Suprapubic skin (tissue), 4 donors: ENCODE results near the gene SERINC5. TPM values are rescaled to one million over a fixed set of nuclear protein-coding genes. Genes with fewer than 3 reads are reported as not detected.

Experiments used
- DNase-seq, 2 donors: peaks; one replicate each; pipeline ENCODE4 v3.0.0-alpha.2; 2019; ENCODE audit warnings: low spot score in 2 of 2
- H3K27ac ChIP-seq: fragments of 200-600 bp; sonication (generic); one replicate; pipeline ENCODE4 v1.5.1; 2019
- H3K27me3 ChIP-seq: fragments of 200-600 bp; sonication (generic); one replicate; pipeline ENCODE4 v1.5.1; 2019
- H3K36me3 ChIP-seq: fragments of 200-600 bp; sonication (generic); one replicate; pipeline ENCODE4 v1.5.1; 2019
- H3K4me1 ChIP-seq: fragments of 200-600 bp; sonication (generic); one replicate; pipeline ENCODE4 v1.5.1; 2019
- H3K4me3 ChIP-seq: fragments of 200-600 bp; sonication (generic); one replicate; pipeline ENCODE4 v1.5.1; 2019; ENCODE audit warnings: mild to moderate bottlenecking
- H3K9me3 ChIP-seq: fragments of 200-600 bp; sonication (generic); one replicate; pipeline ENCODE4 v1.5.1; 2019
- CTCF ChIP-seq, 2 donors: fragments of 200-600 bp in 1 of 2; fragments of 450-650 bp in 1 of 2; sonication (generic) in 1 of 2; IDR thresholded peaks; one replicate each; pipeline ENCODE4 v1.5.1; 2016 to 2019; ENCODE audit warnings: antibody characterized with exemption in 2 of 2, mild to moderate bottlenecking in 1 of 2, moderate library complexity in 1 of 2
- EP300 ChIP-seq: sonication (generic); formaldehyde crosslinking; IDR thresholded peaks from one replicate; pipeline ENCODE4 v1.6.1; 2017; ENCODE audit warnings: antibody characterized with exemption
- POLR2A ChIP-seq, 2 donors: fragments of 450-650 bp; IDR thresholded peaks; one replicate each; pipeline ENCODE4 v1.6.1; 2017; ENCODE audit warnings: antibody characterized with exemption in 2 of 2, mild to moderate bottlenecking in 2 of 2, moderate library complexity in 2 of 2
- POLR2AphosphoS5 ChIP-seq, 3 donors: sonication (generic); formaldehyde crosslinking; IDR thresholded peaks; one replicate each; pipeline ENCODE4 v1.6.1; 2017; ENCODE audit warnings: antibody characterized with exemption in 3 of 3
- total RNA-seq, 4 donors: library from RNA; depleted of rRNA; stranded (reverse); fragments of >200 nt; gene quantifications; one replicate each; pipeline ENCODE4 v1.1.0, GENCODE V29; 2016

The SERINC5 gene
- total RNA-seq, 4 donors from 2014 or later: 53.8 to 68.8 (median 62.5) TPM

GRCh38 chr5:80064124-80064523 lies 191.7 kb downstream of the SERINC5 start:
- no peak for TF ChIP-seq POLR2AphosphoS5 (IDR thresholded peaks at IDR 0.05)
- no peak for TF ChIP-seq EP300
- no peak for TF ChIP-seq POLR2A (IDR thresholded peaks at IDR 0.05)
- no peak for TF ChIP-seq CTCF (IDR thresholded peaks at IDR 0.05)
- H3K36me3 ChIP-seq: no peaks in the 10 kb centered on the region
- no peak overlapping the region for H3K27ac ChIP-seq
- no peaks in the 10 kb centered on the region for H3K9me3 ChIP-seq
- no peak overlapping the region for H3K4me3 ChIP-seq
- no peaks in the 10 kb centered on the region for H3K27me3 ChIP-seq
- no peaks in the 10 kb centered on the region for H3K4me1 ChIP-seq
- no peak for DNase-seq

Other genes with a start within 250 kb of the SERINC5 start
- 1 to 10 TPM in 3 of 4 donors, under 1 TPM in 1; 0.57 to 3.6 (median 1.9) TPM for gene THBS4, start 220.7 kb downstream of the SERINC5 start, total RNA-seq
- not detected for gene SPZ1, start 64.0 kb upstream of the SERINC5 start, total RNA-seq
- 10 to 100 TPM; 12.4 to 45.7 (median 23.3) TPM for gene ZFYVE16, start 152.0 kb upstream of the SERINC5 start, total RNA-seq
- gene FAM151B, start 232.1 kb upstream of the SERINC5 start, total RNA-seq: 1 to 10 TPM in 3 of 4 donors, under 1 TPM in 1; 0.56 to 3.3 (median 2.0) TPM